Natural killer cell (primary cell): ENCODE measurements around the gene ZNF205. TPM values are rescaled to one million over a fixed set of nuclear protein-coding genes. Genes with fewer than 3 reads are reported as not detected.
"Not testable (repeated sequence)": the region's sequence is repeated elsewhere in the genome, so short reads cannot be mapped to it uniquely, and the experiment has no call there.

Source experiments
- ATAC-seq, 3 donors: fragments of 150-1000 bp in 2 of 3; fragments of 200-7000 bp in 1 of 3; cut with Tn5 transposase; 1 replicate in 1 of 3; 2 replicates in 2 of 3; pipeline ENCODE4 v1.10.0; 2021; ENCODE audit warnings: mild to moderate bottlenecking in 2 of 3, moderate library complexity in 2 of 3
- DNase-seq, 2 donors: peaks; one replicate each; pipeline versions ENCODE4 v3.0.0 to v3.0.0-alpha.2; 2013 to 2021; ENCODE audit warnings: mixed read lengths in 1 of 2
- H3K27ac ChIP-seq: one replicate; pipeline ENCODE4 v1.5.1; 2013; ENCODE audit warnings: mild to moderate bottlenecking, low read length
- H3K27me3 ChIP-seq: one replicate; pipeline ENCODE4 v1.6.1; 2013; ENCODE audit warnings: low read length; ENCODE audit not compliant: control insufficient read depth, insufficient read depth
- H3K36me3 ChIP-seq: one replicate; pipeline ENCODE4 v1.6.1; 2013; ENCODE audit warnings: low read length; ENCODE audit not compliant: control insufficient read depth, insufficient read depth
- H3K4me1 ChIP-seq: one replicate; pipeline ENCODE4 v1.6.1; 2013; ENCODE audit warnings: low read length; ENCODE audit not compliant: control insufficient read depth, insufficient read depth
- H3K4me3 ChIP-seq: one replicate; pipeline ENCODE4 v1.5.1; 2013; ENCODE audit warnings: low read length
- H3K9me3 ChIP-seq: one replicate; pipeline ENCODE4 v1.6.1; 2013; ENCODE audit warnings: low read length; ENCODE audit not compliant: control insufficient read depth, insufficient read depth
- H3K27ac Mint-ChIP-seq, 2 donors: one replicate each; pipeline ENCODE4 v1.8.0; 2022; ENCODE audit warnings: mild to moderate bottlenecking in 2 of 2, mixed read lengths in 2 of 2, moderate library complexity in 1 of 2
- H3K27me3 Mint-ChIP-seq, 2 donors: one replicate each; pipeline ENCODE4 v1.8.0; 2022; ENCODE audit warnings: low read depth in 2 of 2, mixed read lengths in 2 of 2
- H3K36me3 Mint-ChIP-seq: one replicate; pipeline ENCODE4 v1.8.0; 2022; ENCODE audit warnings: mixed read lengths
- H3K4me1 Mint-ChIP-seq, 2 donors: one replicate each; pipeline ENCODE4 v1.8.0; 2022; ENCODE audit warnings: mixed read lengths in 2 of 2
- H3K4me3 Mint-ChIP-seq: one replicate; pipeline ENCODE4 v1.8.0; 2022; ENCODE audit warnings: mild to moderate bottlenecking, moderate library complexity, mixed read lengths
- H3K9me3 Mint-ChIP-seq, 2 donors: one replicate each; pipeline ENCODE4 v1.8.0; 2022; ENCODE audit warnings: mixed read lengths in 2 of 2
- WGBS: methylation state at CpG from one replicate; pipeline ENCODE4 v1.1.7; 2013; ENCODE audit warnings: missing lambda C conversion rate; ENCODE audit not compliant: insufficient coverage; 5-methylcytosine and 5-hydroxymethylcytosine counted together
- intact Hi-C: fragments of 100-400 bp; cut with micrococcal nuclease; formaldehyde crosslinking; loops from one replicate; pipeline ENCODE4 v1.14.2; 2022
- total RNA-seq, 4 donors: library from RNA; stranded (reverse); fragments of 120-200 nt in 1 of 4; gene quantifications; one replicate each; pipeline versions ENCODE4 v1.2.3 to v1.2.4, GENCODE V29; 2013 to 2022
- TF ChIP-seq, protein P1 (sequence below): fragments of 200-600 bp; IDR thresholded peaks from one replicate; pipeline ENCODE4 v1.8.0; 2022; ENCODE audit warnings: antibody characterized with exemption

The ZNF205 gene
- total RNA-seq, 3 donors from 2014 or later (not counting 1 experiment from before 2014, with no cell fraction given), result 0.16 TPM; not detected in 2

- H3K27me3 Mint-ChIP-seq, result no peaks in the 10 kb centered on the region
- H3K9me3 ChIP-seq, result no peaks in the 10 kb centered on the region
- H3K27ac Mint-ChIP-seq, result peak overlapping the region; percentile 92 to 95
- no peaks in the 10 kb centered on the region for H3K9me3 Mint-ChIP-seq
- H3K4me1 Mint-ChIP-seq, result peaks cover 74 to 89% of the 10 kb centered on the region in 2 donors
- peaks cover 99% of the 10 kb centered on the region for H3K4me1 ChIP-seq
- no peaks in the 10 kb centered on the region for H3K27me3 ChIP-seq
- 92% methylated on average over 9 of the region's 9 CpGs for WGBS
- ATAC-seq (no peak), DNase-seq (no peak)
- intact Hi-C loops, result no loop called here
- H3K36me3 ChIP-seq, result peaks cover 13% of the 10 kb centered on the region
- no peak overlapping the region for H3K4me3 ChIP-seq
- no peaks in the 10 kb centered on the region for H3K36me3 Mint-ChIP-seq
- peak overlapping the region; percentile 2 for H3K27ac ChIP-seq
- TF ChIP-seq, protein P1, sequence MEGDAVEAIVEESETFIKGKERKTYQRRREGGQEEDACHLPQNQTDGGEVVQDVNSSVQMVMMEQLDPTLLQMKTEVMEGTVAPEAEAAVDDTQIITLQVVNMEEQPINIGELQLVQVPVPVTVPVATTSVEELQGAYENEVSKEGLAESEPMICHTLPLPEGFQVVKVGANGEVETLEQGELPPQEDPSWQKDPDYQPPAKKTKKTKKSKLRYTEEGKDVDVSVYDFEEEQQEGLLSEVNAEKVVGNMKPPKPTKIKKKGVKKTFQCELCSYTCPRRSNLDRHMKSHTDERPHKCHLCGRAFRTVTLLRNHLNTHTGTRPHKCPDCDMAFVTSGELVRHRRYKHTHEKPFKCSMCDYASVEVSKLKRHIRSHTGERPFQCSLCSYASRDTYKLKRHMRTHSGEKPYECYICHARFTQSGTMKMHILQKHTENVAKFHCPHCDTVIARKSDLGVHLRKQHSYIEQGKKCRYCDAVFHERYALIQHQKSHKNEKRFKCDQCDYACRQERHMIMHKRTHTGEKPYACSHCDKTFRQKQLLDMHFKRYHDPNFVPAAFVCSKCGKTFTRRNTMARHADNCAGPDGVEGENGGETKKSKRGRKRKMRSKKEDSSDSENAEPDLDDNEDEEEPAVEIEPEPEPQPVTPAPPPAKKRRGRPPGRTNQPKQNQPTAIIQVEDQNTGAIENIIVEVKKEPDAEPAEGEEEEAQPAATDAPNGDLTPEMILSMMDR, result no peak
- peak overlapping the region; percentile 73 for H3K4me3 Mint-ChIP-seq
Measured at GRCh38 chr16:3070608-3071111, 41.7 kb upstream of the ZNF205 start.

DNA sequence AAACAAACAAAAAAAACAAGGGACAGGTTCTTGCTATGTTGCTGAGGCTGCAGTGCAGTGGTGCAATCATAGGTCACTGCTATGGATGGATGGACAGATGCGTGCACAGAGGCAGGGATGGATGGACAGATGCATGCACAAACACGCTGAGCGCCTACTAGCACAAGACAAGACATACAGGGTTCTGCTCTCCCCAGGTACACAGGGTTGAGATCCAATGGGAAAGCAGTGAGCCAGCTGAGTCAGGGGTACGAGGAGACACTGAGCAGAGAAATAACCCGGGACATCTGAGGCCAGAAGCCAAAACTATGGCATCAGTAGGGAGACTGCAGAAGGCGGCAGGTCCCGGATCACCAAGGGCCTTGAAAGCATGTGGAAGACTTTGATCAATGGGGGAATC lies 40.7 kb upstream of the ZNF205 start:
- no peaks in the 10 kb centered on the region for H3K36me3 Mint-ChIP-seq
- H3K4me1 Mint-ChIP-seq, result peaks cover 80 to 90% of the 10 kb centered on the region in 2 donors
- peak overlapping the region; percentile 92 to 95 for H3K27ac Mint-ChIP-seq
- Histone ChIP-seq H3K9me3 (no peaks in the 10 kb centered on the region), H3K36me3 (peaks cover 13% of the 10 kb centered on the region), H3K27me3 (no peaks in the 10 kb centered on the region), H3K4me1 (peaks cover 99% of the 10 kb centered on the region), H3K4me3 (no peak overlapping the region), H3K27ac (peak overlapping the region; percentile 22)
- intact Hi-C loops, result no loop called here
- H3K27me3 Mint-ChIP-seq, result no peaks in the 10 kb centered on the region
- no peak for DNase-seq
- H3K9me3 Mint-ChIP-seq, result no peaks in the 10 kb centered on the region
- TF ChIP-seq, protein P1, result no peak
- peak overlapping the region; percentile 60 for H3K4me3 Mint-ChIP-seq
- WGBS, result 96% methylated on average over 7 of the region's 7 CpGs
- ATAC-seq, result no peak

- intact Hi-C loops, H3K9me3 ChIP-seq, H3K4me3 ChIP-seq, ATAC-seq, H3K36me3 Mint-ChIP-seq, H3K9me3 Mint-ChIP-seq, H3K27me3 Mint-ChIP-seq, H3K27me3 ChIP-seq: not testable (repeated sequence)
- Histone ChIP-seq H3K36me3 (peaks cover 13% of the 10 kb centered on the region), H3K27ac (peak overlapping the region; percentile 26), H3K4me1 (peaks cover 99% of the 10 kb centered on the region)
- H3K4me1 Mint-ChIP-seq, result peaks cover 83 to 91% of the 10 kb centered on the region in 2 donors
- peak overlapping the region; percentile 60 for H3K4me3 Mint-ChIP-seq
- WGBS, result 17% methylated on average over 3 of the region's 4 CpGs
- peak overlapping the region; percentile 92 to 95 for H3K27ac Mint-ChIP-seq
- peak in 1 of 2 donors; percentile 50 for DNase-seq
Measured at GRCh38 chr16:3072148-3072547, 40.2 kb upstream of the ZNF205 start.

DNA sequence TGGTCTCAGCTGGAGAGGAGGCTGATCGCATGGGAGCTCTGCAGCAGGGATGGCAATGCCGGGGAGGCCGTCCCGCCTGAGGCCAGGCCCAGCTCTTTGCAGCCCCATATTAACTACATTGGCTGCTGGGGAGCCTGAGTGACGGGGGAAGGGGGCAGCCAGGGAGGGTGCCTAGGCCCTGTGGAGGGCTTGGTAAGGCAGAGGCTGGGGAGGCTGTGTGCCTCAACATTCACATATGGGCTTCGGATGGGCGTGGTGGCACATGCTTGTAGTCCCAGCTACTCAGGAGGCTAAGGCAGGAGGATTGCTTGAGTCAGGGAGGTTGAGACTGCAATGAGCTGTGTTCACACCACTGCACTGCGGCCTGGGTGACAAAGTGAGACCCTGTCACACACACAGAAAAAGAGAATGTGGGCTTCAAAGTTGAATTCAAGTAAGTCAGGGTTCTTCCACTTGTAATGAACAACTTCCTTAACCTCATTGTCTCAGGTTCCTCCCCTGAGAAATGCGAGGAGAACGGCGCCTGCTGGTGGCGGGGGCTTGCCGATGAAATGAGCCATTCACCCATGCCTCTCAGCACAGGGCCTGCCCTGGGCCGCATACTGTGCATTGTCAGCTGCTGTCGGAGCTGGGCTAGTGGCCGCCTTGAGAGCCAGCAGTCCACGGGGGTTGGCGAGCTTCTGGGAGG lies 39.7 kb upstream of the ZNF205 start:
- H3K36me3 Mint-ChIP-seq, H3K27me3 ChIP-seq, H3K9me3 ChIP-seq, intact Hi-C loops, H3K27me3 Mint-ChIP-seq, H3K9me3 Mint-ChIP-seq, H3K4me3 ChIP-seq: not testable (repeated sequence)
- Histone ChIP-seq H3K4me1 (peaks cover 99% of the 10 kb centered on the region), H3K27ac (peak overlapping the region; percentile 65), H3K36me3 (peaks cover 11% of the 10 kb centered on the region)
- H3K27ac Mint-ChIP-seq, result peak overlapping the region; percentile 92 to 97
- peaks cover 84 to 91% of the 10 kb centered on the region in 2 donors for H3K4me1 Mint-ChIP-seq
- peak overlapping the region; percentile 74 for H3K4me3 Mint-ChIP-seq
- ATAC-seq, result peak; percentile 43 to 54 (median 53)
- DNase-seq, result peak in 1 of 2 donors; percentile 72
- WGBS, result 15% methylated on average over 8 of the region's 18 CpGs
